ENCODE measurements around the gene VAV3. TPM values are rescaled to one million over a fixed set of nuclear protein-coding genes. Genes with fewer than 3 reads are reported as not detected.
A peak's percentile ranks its signal among the peaks of the same experiment; 100 is the strongest.

The VAV3 gene
- total RNA-seq, 5 donors from 2014 or later (not counting 1 experiment from before 2014, with no cell fraction given): 3.7 to 13.4 (median 4.6) TPM

DNA sequence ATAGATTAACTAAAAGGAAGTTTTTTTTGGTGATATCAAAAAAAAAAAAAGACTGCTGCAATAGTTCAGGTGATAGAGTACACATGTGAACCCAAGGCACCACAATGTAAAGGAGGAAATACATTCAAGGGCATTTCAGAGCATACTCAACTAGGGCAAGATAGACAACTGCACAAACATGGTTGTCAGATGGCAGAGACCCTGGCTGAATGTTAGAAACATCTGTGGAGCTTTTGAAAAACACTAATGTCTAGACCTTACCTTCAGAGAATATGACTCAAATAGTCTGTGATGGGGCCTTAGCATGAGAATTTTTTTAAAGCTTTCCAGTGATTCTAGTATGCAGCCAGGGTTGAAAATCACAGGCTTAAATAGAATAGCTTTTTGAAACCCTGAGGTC, 173.6 kb downstream of the VAV3 start:
- Histone ChIP-seq H3K27me3 (replicated peaks in 1 of 2; ENCODE audit: control insufficient read depth in 2 of 2, extremely low read depth in 1 of 2, insufficient read depth in 2 of 2, low read length in 1 of 2) (no peaks in the 10 kb centered on the region), H3K36me3 (ENCODE audit: control insufficient read depth in 2 of 2, extremely low read depth in 1 of 2, insufficient read depth in 1 of 2, low read length in 1 of 2) (no peaks in the 10 kb centered on the region), H3K4me3 (ENCODE audit: control insufficient read depth in 1 of 2, extremely low read depth in 1 of 2, low read length in 1 of 2) (no peak overlapping the region), H3K27ac (ENCODE audit: low read length) (no peak overlapping the region), H3K9me3 (no peaks in the 10 kb centered on the region), H3K4me1 (ENCODE audit: control insufficient read depth in 1 of 2, extremely low read depth in 1 of 2, insufficient read depth in 2 of 2, low read length in 2 of 2) (peaks cover 15 to 24% of the 10 kb centered on the region in 2 experiments)
- H3K4me3 Mint-ChIP-seq: no peak overlapping the region
- no peaks in the 10 kb centered on the region for H3K9me3 Mint-ChIP-seq
- H3K36me3 Mint-ChIP-seq: no peaks in the 10 kb centered on the region
- POLR2A ChIA-PET: interaction anchor here (0.6 kb wide), 2 partner anchors 50 to 60 kb away, joined by 3 to 9 read pairs; no protein-coding TSS in a partner anchor
- CTCF ChIA-PET: interaction anchor here (0.6 to 1.6 kb wide), 3 partner anchors 9 to 398 kb away, joined by 5 to 9 read pairs (median 6); no protein-coding TSS in a partner anchor
- H3K4me1 Mint-ChIP-seq: peaks cover 46 to 71% (median 60%) of the 10 kb centered on the region in 3 donors
- DNase-seq: no peak
- no peak for ATAC-seq (replicated peaks in 1 of 4)
- no peaks in the 10 kb centered on the region for H3K27me3 Mint-ChIP-seq
- H3K27ac Mint-ChIP-seq: no peak overlapping the region

DNA sequence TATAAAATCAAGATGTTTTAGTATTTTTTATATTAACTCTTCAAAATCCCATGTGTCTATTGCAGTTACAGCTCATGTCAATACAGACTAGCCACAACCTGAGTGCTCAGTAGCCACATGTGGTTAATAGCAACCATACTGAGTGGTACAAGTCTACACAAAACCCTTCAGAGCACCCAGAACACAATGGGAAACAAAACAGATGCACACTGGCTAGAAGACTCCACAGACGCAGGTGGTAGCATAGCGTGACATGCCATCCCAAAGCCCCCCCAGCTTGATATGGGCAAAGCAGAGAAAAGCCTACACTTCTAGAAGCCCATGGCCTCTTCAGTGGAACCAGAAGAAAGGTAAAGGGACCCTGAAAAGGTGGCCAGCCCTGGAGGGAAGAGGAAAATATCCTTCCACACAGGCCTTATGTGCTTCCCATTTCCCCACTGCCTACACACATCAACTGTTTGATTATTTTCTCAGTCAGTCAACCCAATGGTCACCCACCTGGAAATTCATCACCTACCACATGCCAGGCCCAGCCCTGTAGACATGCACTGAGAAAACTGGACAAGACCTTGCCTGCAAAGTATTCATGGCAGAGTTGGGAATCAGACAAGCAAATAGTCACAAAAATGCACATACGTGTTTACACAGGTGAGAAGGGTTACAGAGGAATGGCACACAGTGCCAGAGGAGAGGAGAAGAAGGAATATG, 175.0 kb downstream of the VAV3 start:
- H3K36me3 ChIP-seq (ENCODE audit: control insufficient read depth in 2 of 2, extremely low read depth in 1 of 2, insufficient read depth in 1 of 2, low read length in 1 of 2): no peaks in the 10 kb centered on the region
- ChIA-PET POLR2A (no interaction called here), CTCF (interaction anchor here in 1 of 2 donors (1.6 kb wide), 2 partner anchors 336 kb away, joined by 6 read pairs; no protein-coding TSS in a partner anchor)
- H3K27me3 ChIP-seq (replicated peaks in 1 of 2; ENCODE audit: control insufficient read depth in 2 of 2, extremely low read depth in 1 of 2, insufficient read depth in 2 of 2, low read length in 1 of 2): no peaks in the 10 kb centered on the region
- peaks cover 51 to 72% (median 61%) of the 10 kb centered on the region in 3 donors for H3K4me1 Mint-ChIP-seq
- H3K4me1 ChIP-seq (ENCODE audit: control insufficient read depth in 1 of 2, extremely low read depth in 1 of 2, insufficient read depth in 2 of 2, low read length in 2 of 2): peaks cover 25 to 29% of the 10 kb centered on the region in 2 experiments
- H3K27ac ChIP-seq (ENCODE audit: low read length): no peak overlapping the region
- H3K27ac Mint-ChIP-seq: no peak overlapping the region
- H3K36me3 Mint-ChIP-seq: no peaks in the 10 kb centered on the region
- no peak overlapping the region for H3K4me3 Mint-ChIP-seq
- H3K9me3 ChIP-seq: no peaks in the 10 kb centered on the region
- no peaks in the 10 kb centered on the region for H3K9me3 Mint-ChIP-seq
- DNase-seq (no peak), ATAC-seq (replicated peaks in 1 of 4) (no peak)
- 100% methylated on average over 1 of the region's 3 CpGs for WGBS (ENCODE audit: insufficient coverage)
- H3K27me3 Mint-ChIP-seq: no peaks in the 10 kb centered on the region
- H3K4me3 ChIP-seq (ENCODE audit: control insufficient read depth in 1 of 2, extremely low read depth in 1 of 2, low read length in 1 of 2): no peak overlapping the region

DNA sequence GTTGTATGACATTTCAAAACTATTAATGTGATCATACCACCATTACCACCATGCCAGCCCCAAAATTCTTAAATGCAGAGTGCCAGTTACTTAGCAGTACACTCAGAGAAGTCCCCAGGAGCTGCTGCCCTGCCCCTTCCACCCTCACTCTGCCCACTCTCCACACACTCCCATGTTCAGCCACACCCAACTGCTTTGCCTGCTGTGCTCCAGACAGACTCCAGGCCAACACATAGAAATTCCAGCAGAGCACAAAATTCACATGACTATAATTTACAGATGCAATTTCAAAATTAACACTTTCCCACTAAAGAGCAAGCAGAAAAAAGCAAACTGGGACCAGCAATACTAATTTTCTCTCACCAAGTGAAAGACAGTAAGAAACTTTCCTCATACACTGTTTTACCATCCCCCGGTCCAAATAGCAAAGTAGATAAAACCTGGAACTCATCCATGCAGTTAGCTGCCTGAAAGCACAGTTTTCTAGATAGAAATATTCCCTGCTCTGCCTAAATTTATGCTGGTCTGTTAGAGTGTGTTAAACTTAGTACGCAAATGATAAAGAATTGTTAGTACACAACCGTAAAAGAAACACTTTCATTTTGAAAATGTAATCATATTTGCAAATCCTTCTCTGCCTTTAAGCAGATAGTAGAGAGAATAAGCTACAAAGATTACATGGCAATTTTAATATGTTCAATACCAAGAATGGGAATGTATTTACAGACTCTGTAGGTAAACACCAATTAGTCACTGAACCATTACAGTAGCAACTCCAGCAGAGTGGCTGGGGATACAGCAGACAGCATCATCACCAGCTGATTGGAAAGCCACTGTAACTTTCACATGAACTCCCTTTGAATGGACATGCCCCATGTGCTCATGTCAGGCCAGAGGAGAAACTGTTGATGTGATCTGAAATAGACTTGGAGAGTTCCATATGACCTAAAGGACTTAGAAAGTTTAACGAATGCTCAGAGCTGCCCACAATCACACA, 176.5 kb downstream of the VAV3 start:
- no peak for DNase-seq
- CTCF ChIA-PET: interaction anchor here (0.8 to 1.6 kb wide), 4 partner anchors 55 to 338 kb away, joined by 3 to 6 read pairs (median 4); no protein-coding TSS in a partner anchor
- no peaks in the 10 kb centered on the region for H3K27me3 Mint-ChIP-seq
- no peak for ATAC-seq (replicated peaks in 1 of 4)
- H3K36me3 Mint-ChIP-seq: no peaks in the 10 kb centered on the region
- Histone ChIP-seq H3K27me3 (replicated peaks in 1 of 2; ENCODE audit: control insufficient read depth in 2 of 2, extremely low read depth in 1 of 2, insufficient read depth in 2 of 2, low read length in 1 of 2) (no peaks in the 10 kb centered on the region), H3K27ac (ENCODE audit: low read length) (no peak overlapping the region), H3K9me3 (no peaks in the 10 kb centered on the region), H3K36me3 (ENCODE audit: control insufficient read depth in 2 of 2, extremely low read depth in 1 of 2, insufficient read depth in 1 of 2, low read length in 1 of 2) (no peaks in the 10 kb centered on the region), H3K4me3 (ENCODE audit: control insufficient read depth in 1 of 2, extremely low read depth in 1 of 2, low read length in 1 of 2) (no peak overlapping the region), H3K4me1 (ENCODE audit: control insufficient read depth in 1 of 2, extremely low read depth in 1 of 2, insufficient read depth in 2 of 2, low read length in 2 of 2) (peaks cover 26 to 32% of the 10 kb centered on the region in 2 experiments)
- 80% methylated on average over 1 of the region's 4 CpGs for WGBS (ENCODE audit: insufficient coverage)
- H3K4me1 Mint-ChIP-seq: peaks cover 60 to 75% (median 64%) of the 10 kb centered on the region in 3 donors
- H3K27ac Mint-ChIP-seq: peak overlapping the region; percentile 11 to 79
- POLR2A ChIA-PET: interaction anchor here in 1 of 2 donors (0.6 kb wide), 1 partner anchor 114 kb away, joined by 4 read pairs; no protein-coding TSS in a partner anchor
- H3K9me3 Mint-ChIP-seq: no peaks in the 10 kb centered on the region
- peak overlapping the region in 1 of 3 donors; percentile 29 for H3K4me3 Mint-ChIP-seq

GRCh38 chr1:107787299-107787698, 177.7 kb downstream of the VAV3 start:
- peaks cover 60 to 74% (median 65%) of the 10 kb centered on the region in 3 donors for H3K4me1 Mint-ChIP-seq
- Histone ChIP-seq H3K9me3 (no peaks in the 10 kb centered on the region), H3K4me3 (ENCODE audit: control insufficient read depth in 1 of 2, extremely low read depth in 1 of 2, low read length in 1 of 2) (no peak overlapping the region), H3K4me1 (ENCODE audit: control insufficient read depth in 1 of 2, extremely low read depth in 1 of 2, insufficient read depth in 2 of 2, low read length in 2 of 2) (peaks cover 28 to 32% of the 10 kb centered on the region in 2 experiments), H3K27ac (ENCODE audit: low read length) (peak overlapping the region; percentile 88), H3K36me3 (ENCODE audit: control insufficient read depth in 2 of 2, extremely low read depth in 1 of 2, insufficient read depth in 1 of 2, low read length in 1 of 2) (no peaks in the 10 kb centered on the region), H3K27me3 (replicated peaks in 1 of 2; ENCODE audit: control insufficient read depth in 2 of 2, extremely low read depth in 1 of 2, insufficient read depth in 2 of 2, low read length in 1 of 2) (no peaks in the 10 kb centered on the region)
- DNase-seq: peak in 5 of 35 experiments; percentile 3 to 48 (median 8)
- H3K4me3 Mint-ChIP-seq: peak overlapping the region; percentile 1 to 75 (median 61)
- CTCF ChIA-PET: interaction anchor here (1.2 to 15.0 kb wide), 5 partner anchors 8 to 340 kb away, joined by 3 to 335 read pairs (median 3); no protein-coding TSS in a partner anchor
- no peaks in the 10 kb centered on the region for H3K27me3 Mint-ChIP-seq
- H3K36me3 Mint-ChIP-seq: no peaks in the 10 kb centered on the region
- POLR2A ChIA-PET: interaction anchor here in 1 of 2 donors (0.8 to 0.9 kb wide), 2 partner anchors 177 to 179 kb away, joined by 3 read pairs; no protein-coding TSS in a partner anchor
- no CpG with 5 or more reads among the region's 2 CpGs for WGBS (ENCODE audit: insufficient coverage)
- H3K9me3 Mint-ChIP-seq: no peaks in the 10 kb centered on the region
- peak overlapping the region; percentile 94 to 95 for H3K27ac Mint-ChIP-seq
- ATAC-seq (replicated peaks in 1 of 4): no peak

GRCh38 chr1:107786203-107786845, 178.7 kb downstream of the VAV3 start:
- CTCF ChIA-PET: interaction anchor here (1.0 to 15.0 kb wide), 10 partner anchors 8 to 340 kb away, joined by 3 to 335 read pairs (median 3); no protein-coding TSS in a partner anchor
- no peaks in the 10 kb centered on the region for H3K36me3 ChIP-seq (ENCODE audit: control insufficient read depth in 2 of 2, extremely low read depth in 1 of 2, insufficient read depth in 1 of 2, low read length in 1 of 2)

More at GRCh38 chr1:107786203-107786845, 178.7 kb downstream of the VAV3 start:
- ATAC-seq (replicated peaks in 1 of 4) (peak; percentile 56 to 87 (median 70)), DNase-seq (peak in 11 of 35 experiments; percentile 6 to 71 (median 33))
- Mint-ChIP-seq H3K9me3 (no peaks in the 10 kb centered on the region), H3K36me3 (no peaks in the 10 kb centered on the region), H3K27ac (peak overlapping the region; percentile 94 to 95), H3K4me3 (peak overlapping the region; percentile 61 to 75 (median 67)), H3K27me3 (no peaks in the 10 kb centered on the region), H3K4me1 (peaks cover 60 to 75% (median 64%) of the 10 kb centered on the region in 3 donors)
- peak overlapping the region; percentile 88 for H3K27ac ChIP-seq (ENCODE audit: low read length)
- H3K4me3 ChIP-seq (ENCODE audit: control insufficient read depth in 1 of 2, extremely low read depth in 1 of 2, low read length in 1 of 2): peak overlapping the region; percentile 24 to 27
- no peaks in the 10 kb centered on the region for H3K9me3 ChIP-seq
- H3K4me1 ChIP-seq (ENCODE audit: control insufficient read depth in 1 of 2, extremely low read depth in 1 of 2, insufficient read depth in 2 of 2, low read length in 2 of 2): peaks cover 28% of the 10 kb centered on the region in 2 experiments
- 22% methylated on average over 3 of the region's 5 CpGs for WGBS (ENCODE audit: insufficient coverage)
- POLR2A ChIA-PET: interaction anchor here (0.7 to 2.4 kb wide), 4 partner anchors 178 to 339 kb away, joined by 3 to 13 read pairs (median 4); no protein-coding TSS in a partner anchor
- H3K27me3 ChIP-seq (replicated peaks in 1 of 2; ENCODE audit: control insufficient read depth in 2 of 2, extremely low read depth in 1 of 2, insufficient read depth in 2 of 2, low read length in 1 of 2): no peaks in the 10 kb centered on the region

All from T-cell (primary cell).